OCI-LY1 (cell line): ENCODE measurements around the gene RAD51B.

Source experiments
- H2AFZ ChIP-seq: fragments of 200-600 bp; sonication (generic), shearing (Covaris generic); 2 replicates; pipeline ENCODE4 v1.6.0; 2014; ENCODE audit warnings: antibody characterized with exemption, mild to moderate bottlenecking, low read length
- H3F3A ChIP-seq: fragments of 200-600 bp; sonication (generic), shearing (Covaris generic); 2 replicates; pipeline ENCODE4 v1.6.0; 2014; ENCODE audit warnings: mild to moderate bottlenecking, antibody characterized with exemption, low read length, moderate library complexity; ENCODE audit not compliant: insufficient read depth
- H3K27ac ChIP-seq: fragments of 200-600 bp; sonication (generic); 2 replicates; pipeline ENCODE4 v1.5.1; 2014; ENCODE audit warnings: low read length, mixed run types, mild to moderate bottlenecking, low read depth; ENCODE audit not compliant: poor library complexity, severe bottlenecking
- H3K27me3 ChIP-seq: fragments of 200-600 bp; sonication (generic); 2 replicates; pipeline ENCODE4 v1.6.0; 2014; ENCODE audit warnings: antibody characterized with exemption, mild to moderate bottlenecking, low read length, moderate library complexity; ENCODE audit not compliant: insufficient read depth
- H3K36me3 ChIP-seq: fragments of 200-600 bp; sonication (generic); 2 replicates; pipeline ENCODE4 v1.6.1; 2014; ENCODE audit warnings: mild to moderate bottlenecking, antibody characterized with exemption, low read length, moderate library complexity, mixed read lengths; ENCODE audit not compliant: insufficient read depth
- H3K4me1 ChIP-seq: fragments of 200-600 bp; sonication (generic); 2 replicates; pipeline ENCODE4 v1.5.1; 2014; ENCODE audit warnings: mild to moderate bottlenecking, low read length, moderate library complexity; ENCODE audit not compliant: insufficient read depth, severe bottlenecking
- H3K4me2 ChIP-seq: fragments of 200-600 bp; sonication (generic), shearing (Covaris generic); 2 replicates; pipeline ENCODE4 v1.6.1; 2014; ENCODE audit warnings: low read length
- H3K4me3 ChIP-seq: fragments of 200-600 bp; sonication (generic); 2 replicates; pipeline ENCODE4 v1.5.1; 2014; ENCODE audit warnings: low read length, low read depth, mild to moderate bottlenecking, mixed read lengths; ENCODE audit not compliant: poor library complexity, severe bottlenecking
- H3K79me2 ChIP-seq: fragments of 200-600 bp; shearing (Covaris generic); 2 replicates; pipeline ENCODE4 v1.6.1; 2016; ENCODE audit warnings: mixed run types, low read length, mixed read lengths; ENCODE audit not compliant: insufficient read depth
- H3K9ac ChIP-seq: fragments of 200-600 bp; sonication (generic), shearing (Covaris generic); 2 replicates; pipeline ENCODE4 v1.6.1; 2014; ENCODE audit warnings: mild to moderate bottlenecking, low read length, mixed read lengths
- H3K9me2 ChIP-seq: fragments of 200-600 bp; sonication (generic), shearing (Covaris generic); 2 replicates; pipeline ENCODE4 v1.6.1; 2014; ENCODE audit warnings: low read depth, mild to moderate bottlenecking, low read length, mixed read lengths
- H3K9me3 ChIP-seq: fragments of 200-600 bp; shearing (Covaris generic); 2 replicates; pipeline ENCODE4 v1.6.1; 2014; ENCODE audit warnings: low read length, mixed read lengths
- H4K20me1 ChIP-seq: fragments of 200-600 bp; sonication (generic), shearing (Covaris generic); 2 replicates; pipeline ENCODE4 v1.6.0; 2016; ENCODE audit warnings: mild to moderate bottlenecking, low read length; ENCODE audit not compliant: insufficient read depth
- CTCF ChIP-seq: fragments of 200-600 bp; sonication (generic), shearing (Covaris generic); IDR thresholded peaks from 2 replicates; pipeline ENCODE4 v1.5.1; 2017; ENCODE audit warnings: mild to moderate bottlenecking, antibody characterized with exemption, low read length, moderate library complexity, mixed read lengths
- EZH2 ChIP-seq: fragments of 200-600 bp; sonication (generic), shearing (Covaris generic); IDR thresholded peaks from 2 replicates; pipeline ENCODE4 v1.8.0; 2017; ENCODE audit warnings: borderline replicate concordance, mixed run types, mild to moderate bottlenecking, antibody characterized with exemption, low read length, moderate library complexity, mixed read lengths

RAD51B gene

GRCh38 chr14:68655911-68656316, 836.3 kb downstream of the RAD51B start:
- no peaks in the 10 kb centered on the region for H3K4me1 ChIP-seq
- no peak overlapping the region for H3K4me3 ChIP-seq
- no peaks in the 10 kb centered on the region for H3F3A ChIP-seq
- no peak overlapping the region for H3K4me2 ChIP-seq
- H3K27ac ChIP-seq: no peak overlapping the region
- H3K9ac ChIP-seq: no peak overlapping the region
- no peaks in the 10 kb centered on the region for H3K9me3 ChIP-seq
- no peaks in the 10 kb centered on the region for H4K20me1 ChIP-seq
- H3K9me2 ChIP-seq: no peaks in the 10 kb centered on the region
- TF ChIP-seq EZH2 (no peak), CTCF (peak; percentile 33; the same call in 1 of the 2 replicates)
- H3K27me3 ChIP-seq: peaks cover 5% of the 10 kb centered on the region; the same call in 1 of the 2 replicates
- H3K36me3 ChIP-seq: no peaks in the 10 kb centered on the region
- no peaks in the 10 kb centered on the region for H3K79me2 ChIP-seq
- H2AFZ ChIP-seq: no peak overlapping the region

- H3K9me3 ChIP-seq: no peaks in the 10 kb centered on the region
- H3K4me3 ChIP-seq: no peak overlapping the region
- no peak overlapping the region for H3K27ac ChIP-seq
- H3F3A ChIP-seq: no peaks in the 10 kb centered on the region
- no peaks in the 10 kb centered on the region for H3K4me1 ChIP-seq
- H3K27me3 ChIP-seq: peaks cover 5% of the 10 kb centered on the region; the same call in 1 of the 2 replicates
- H4K20me1 ChIP-seq: no peaks in the 10 kb centered on the region
- no peak overlapping the region for H3K9ac ChIP-seq
- H3K36me3 ChIP-seq: no peaks in the 10 kb centered on the region
- H3K79me2 ChIP-seq: no peaks in the 10 kb centered on the region
- no peak overlapping the region for H3K4me2 ChIP-seq
- no peaks in the 10 kb centered on the region for H3K9me2 ChIP-seq
- no peak overlapping the region for H2AFZ ChIP-seq
- no peak for TF ChIP-seq CTCF
Measured at GRCh38 chr14:68656452-68656851, 836.9 kb downstream of the RAD51B start.

- no peak overlapping the region for H3K4me3 ChIP-seq
- no peaks in the 10 kb centered on the region for H3K9me2 ChIP-seq
- no peaks in the 10 kb centered on the region for H3K79me2 ChIP-seq
- no peaks in the 10 kb centered on the region for H3F3A ChIP-seq
- H3K4me2 ChIP-seq: no peak overlapping the region
- no peak for TF ChIP-seq CTCF
- no peak for TF ChIP-seq EZH2
- H3K4me1 ChIP-seq: no peaks in the 10 kb centered on the region
- H3K9me3 ChIP-seq: no peaks in the 10 kb centered on the region
- H3K36me3 ChIP-seq: no peaks in the 10 kb centered on the region
- H2AFZ ChIP-seq: no peak overlapping the region
- peaks cover 5% of the 10 kb centered on the region; the same call in 1 of the 2 replicates for H3K27me3 ChIP-seq
- no peak overlapping the region for H3K9ac ChIP-seq
- H4K20me1 ChIP-seq: no peaks in the 10 kb centered on the region
- H3K27ac ChIP-seq: no peak overlapping the region
Measured at GRCh38 chr14:68657300-68658028, 837.9 kb downstream of the RAD51B start.
